Transverse colon (tissue), 3 donors: Measurements from ENCODE around the gene SAP30BP.

Experiments used
- POLR2A ChIP-seq: fragments of 450-650 bp; IDR thresholded peaks from one replicate; pipeline ENCODE4 v1.6.1; 2016; ENCODE audit warnings: antibody characterized with exemption, mild to moderate bottlenecking, moderate library complexity
- TF ChIP-seq, protein P1 (sequence below), 5 experiments: fragments of 200-600 bp in 3 of 5; fragments of 450-650 bp in 2 of 5; sonication (generic) in 3 of 5; IDR thresholded peaks; 1 replicate in 2 of 5; 2 replicates in 3 of 5; pipeline ENCODE4 v1.5.1; 2016 to 2017; ENCODE audit warnings: antibody characterized with exemption in 5 of 5, inconsistent platforms in 3 of 5, mild to moderate bottlenecking in 2 of 5, moderate library complexity in 1 of 5

GRCh38 chr17:75733471-75733870 lies 66.3 kb downstream of the SAP30BP start:
- TF ChIP-seq POLR2A: no peak
- TF ChIP-seq, protein P1, sequence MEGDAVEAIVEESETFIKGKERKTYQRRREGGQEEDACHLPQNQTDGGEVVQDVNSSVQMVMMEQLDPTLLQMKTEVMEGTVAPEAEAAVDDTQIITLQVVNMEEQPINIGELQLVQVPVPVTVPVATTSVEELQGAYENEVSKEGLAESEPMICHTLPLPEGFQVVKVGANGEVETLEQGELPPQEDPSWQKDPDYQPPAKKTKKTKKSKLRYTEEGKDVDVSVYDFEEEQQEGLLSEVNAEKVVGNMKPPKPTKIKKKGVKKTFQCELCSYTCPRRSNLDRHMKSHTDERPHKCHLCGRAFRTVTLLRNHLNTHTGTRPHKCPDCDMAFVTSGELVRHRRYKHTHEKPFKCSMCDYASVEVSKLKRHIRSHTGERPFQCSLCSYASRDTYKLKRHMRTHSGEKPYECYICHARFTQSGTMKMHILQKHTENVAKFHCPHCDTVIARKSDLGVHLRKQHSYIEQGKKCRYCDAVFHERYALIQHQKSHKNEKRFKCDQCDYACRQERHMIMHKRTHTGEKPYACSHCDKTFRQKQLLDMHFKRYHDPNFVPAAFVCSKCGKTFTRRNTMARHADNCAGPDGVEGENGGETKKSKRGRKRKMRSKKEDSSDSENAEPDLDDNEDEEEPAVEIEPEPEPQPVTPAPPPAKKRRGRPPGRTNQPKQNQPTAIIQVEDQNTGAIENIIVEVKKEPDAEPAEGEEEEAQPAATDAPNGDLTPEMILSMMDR (IDR thresholded peaks at IDR 0.05): no peak
